HepG2 (cell line): ENCODE measurements around the gene SLC25A33. TPM values are rescaled to one million over a fixed set of nuclear protein-coding genes. Genes with fewer than 3 reads are reported as not detected.

ENCODE experiments used
- AGO1 ChIP-seq: fragments of 200-400 bp; formaldehyde crosslinking; IDR thresholded peaks from 2 replicates; pipeline ENCODE4 v1.6.1; 2017; ENCODE audit warnings: mild to moderate bottlenecking, low read depth, low read length, moderate library complexity; ENCODE audit not compliant: poor library complexity, severe bottlenecking
- AKAP8 ChIP-seq: sonication (generic); formaldehyde crosslinking; IDR thresholded peaks from 2 replicates; pipeline ENCODE4 v1.5.1; 2020; ENCODE audit warnings: mild to moderate bottlenecking, missing genetic modification reagents
- CBX5 ChIP-seq: sonication (generic); formaldehyde crosslinking; IDR thresholded peaks from 2 replicates; pipeline ENCODE4 v1.4.0; 2020; ENCODE audit warnings: missing genetic modification reagents, borderline replicate concordance
- CC2D1A ChIP-seq: sonication (generic); formaldehyde crosslinking; IDR thresholded peaks from 2 replicates; pipeline ENCODE4 v1.8.1; 2023; ENCODE audit warnings: mild to moderate bottlenecking, missing genetic modification reagents
- CEBPB ChIP-seq: IDR thresholded peaks from 2 replicates; pipeline ENCODE4 v1.6.1; 2011; ENCODE audit warnings: low read depth, low read length, improper control_type of control experiment, borderline replicate concordance
- DNMT3B ChIP-seq: conservative IDR thresholded peaks from 2 replicates; pipeline ENCODE4 v1.6.1; 2016; ENCODE audit warnings: missing biosample characterization, control low read depth
- ELF4 ChIP-seq: sonication (generic); formaldehyde crosslinking; IDR thresholded peaks from 2 replicates; pipeline ENCODE4 v1.5.0; 2020; ENCODE audit warnings: missing genetic modification reagents, mild to moderate bottlenecking, moderate library complexity, borderline replicate concordance
- FIP1L1 ChIP-seq: fragments of 200-400 bp; formaldehyde crosslinking; IDR thresholded peaks from 2 replicates; pipeline ENCODE4 v1.6.1; 2018; ENCODE audit warnings: low read depth, mild to moderate bottlenecking, low read length, moderate library complexity, borderline replicate concordance; ENCODE audit not compliant: insufficient read depth
- GLI4 ChIP-seq: sonication (generic); formaldehyde crosslinking; IDR thresholded peaks from 2 replicates; pipeline ENCODE4 v1.5.1; 2020; ENCODE audit warnings: missing genetic modification reagents, mild to moderate bottlenecking, moderate library complexity, borderline replicate concordance
- HMGA1 ChIP-seq: sonication (generic); formaldehyde crosslinking; conservative IDR thresholded peaks from 2 replicates; pipeline ENCODE4 v1.4.0; 2020; ENCODE audit warnings: missing genetic modification reagents
- JUNB ChIP-seq: sonication (generic); formaldehyde crosslinking; IDR thresholded peaks from 2 replicates; pipeline ENCODE4 v1.8.0; 2022; ENCODE audit warnings: missing genetic modification reagents, mild to moderate bottlenecking, borderline replicate concordance
- NKX3-1 ChIP-seq: sonication (generic); formaldehyde crosslinking; IDR thresholded peaks from 2 replicates; pipeline ENCODE4 v1.5.0; 2020; ENCODE audit warnings: missing genetic modification reagents
- RNF2 ChIP-seq: fragments of 450-650 bp; conservative IDR thresholded peaks from 2 replicates; pipeline ENCODE4 v1.6.1; 2016; ENCODE audit warnings: low read depth
- SCMH1 ChIP-seq: sonication (generic); formaldehyde crosslinking; IDR thresholded peaks from 2 replicates; pipeline ENCODE4 v1.9.0; 2021; ENCODE audit warnings: missing genetic modification reagents, mild to moderate bottlenecking, borderline replicate concordance
- SOX6 ChIP-seq, 2 experiments: fragments of 450-650 bp in 1 of 2; sonication (generic) in 1 of 2; formaldehyde crosslinking in 1 of 2; IDR thresholded peaks; 2 replicates each; pipeline versions ENCODE4 v1.4.0 to v1.6.1; 2017 to 2020; ENCODE audit warnings: antibody characterized with exemption in 1 of 2, mild to moderate bottlenecking in 1 of 2, missing genetic modification reagents in 1 of 2
- TEAD3 ChIP-seq: optimal IDR thresholded peaks from 2 replicates; pipeline ENCODE3; 2016; ENCODE audit warnings: borderline replicate concordance
- ZFP91 ChIP-seq: sonication (generic); formaldehyde crosslinking; IDR thresholded peaks from 2 replicates; pipeline ENCODE4 v1.9.0; 2022; ENCODE audit warnings: missing genetic modification reagents, mild to moderate bottlenecking, borderline replicate concordance
- ZNF253 ChIP-seq: sonication (generic); formaldehyde crosslinking; IDR thresholded peaks from 2 replicates; pipeline ENCODE4 v1.8.0; 2022; ENCODE audit warnings: mild to moderate bottlenecking, missing genetic modification reagents, borderline replicate concordance
- ZNF274 ChIP-seq: sonication (generic); formaldehyde crosslinking; IDR thresholded peaks from 2 replicates; pipeline ENCODE4 v1.5.1; 2020; ENCODE audit warnings: mild to moderate bottlenecking, missing genetic modification reagents
- ZNF33A ChIP-seq: sonication (generic); formaldehyde crosslinking; IDR thresholded peaks from 2 replicates; pipeline ENCODE4 v1.5.1; 2020; ENCODE audit warnings: missing genetic modification reagents, mild to moderate bottlenecking, moderate library complexity, borderline replicate concordance
- polyA plus RNA-seq, 8 experiments: library from polyadenylated mRNA; depleted of rRNA in 3 of 8; stranded (reverse) in 7 of 8; unstranded in 1 of 8; fragments of >200 nt; fragmentation: Illumina TruSeq in 4 of 8; extraction: Trizol in 4 of 8; gene quantifications; 2 replicates each; pipeline versions ENCODE4 v1.2.1 to v1.2.3, GENCODE V29; 2011 to 2016; ENCODE audit warnings: low read depth in 4 of 8, missing spikeins in 1 of 8, mixed read lengths in 1 of 8; ENCODE audit not compliant: insufficient read depth in 1 of 8
- total RNA-seq, 5 experiments: library from RNA; depleted of rRNA; stranded (reverse); fragments of >200 nt; fragmentation: Illumina TruSeq; extraction: Trizol; gene quantifications; 2 replicates each; pipeline ENCODE4 v1.2.3, GENCODE V29; 2016; ENCODE audit warnings: low read depth in 1 of 5
- TF ChIP-seq, protein P1 (sequence below): IDR thresholded peaks from 2 replicates; pipeline ENCODE4 v1.6.1; 2012; ENCODE audit warnings: low read depth, low read length, improper control_type of control experiment
- TF ChIP-seq, protein P2 (sequence below): sonication (generic); formaldehyde crosslinking; conservative IDR thresholded peaks from 2 replicates; pipeline ENCODE4 v1.4.0; 2020; ENCODE audit warnings: missing genetic modification reagents

The SLC25A33 gene
- total and polyA plus RNA-seq, 2 of the 13 experiments (the other 11 are each of a cell fraction or from before 2014, with no cell fraction given), result 15.4 to 50.3 TPM

DNA sequence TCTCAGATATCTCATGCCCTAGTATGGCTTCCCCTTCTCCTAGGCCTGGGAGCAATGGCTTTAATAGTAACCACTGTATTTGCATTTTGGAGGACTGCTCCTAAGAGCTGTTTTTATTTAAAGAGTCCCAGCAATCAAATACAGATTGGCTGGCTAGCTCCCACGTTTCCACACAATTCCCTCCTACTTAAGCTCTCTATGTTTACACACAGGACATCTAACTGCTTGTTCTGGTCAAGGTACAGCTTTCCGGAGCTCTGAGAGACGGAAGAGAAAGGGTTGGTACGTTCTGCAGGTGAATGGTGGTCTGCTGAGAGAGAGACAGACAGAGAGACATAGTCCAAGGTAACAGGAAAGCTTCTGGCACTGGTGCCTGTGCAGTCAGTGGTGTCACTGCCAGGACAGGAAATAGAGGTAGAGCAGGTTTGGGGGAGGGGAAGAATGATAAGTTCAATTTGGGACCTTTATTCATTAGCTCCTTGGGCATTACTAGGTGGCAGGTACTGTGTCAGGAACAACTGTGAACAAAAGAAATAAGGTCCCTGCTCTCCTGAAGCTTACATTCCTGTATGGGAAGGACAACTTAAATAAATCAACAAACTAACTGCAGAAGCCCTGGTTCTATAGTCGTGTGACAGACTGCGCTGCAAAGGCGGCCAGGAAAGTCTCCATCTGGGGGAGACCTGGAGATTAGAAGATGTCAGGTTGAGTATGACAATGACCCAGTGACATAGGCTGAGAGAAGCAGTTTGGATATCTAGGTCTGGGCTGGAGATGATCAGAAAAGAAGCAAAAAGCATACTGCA lies 1.2 kb upstream of the SLC25A33 start (continued):
- TF ChIP-seq ZNF33A, result no peak
- no peak for TF ChIP-seq ZNF253 (CRISPR knock-in tag)
- TF ChIP-seq HMGA1 (CRISPR knock-in tag), result no peak
- no peak for TF ChIP-seq SOX6 (IDR thresholded peaks at IDR 0.05)
- TF ChIP-seq SOX6 (CRISPR knock-in tag; IDR thresholded peaks at IDR 0.05), result peak; percentile 80
- TF ChIP-seq CBX5 (CRISPR knock-in tag), result peak; percentile 36; the same call in 1 of the 2 replicates
- no peak for TF ChIP-seq ELF4 (CRISPR knock-in tag)
- peak; percentile 69 for TF ChIP-seq TEAD3
- TF ChIP-seq FIP1L1, result no peak
- peak; percentile 52; the same call in 1 of the 2 replicates for TF ChIP-seq JUNB (CRISPR knock-in tag)
- TF ChIP-seq, protein P1, sequence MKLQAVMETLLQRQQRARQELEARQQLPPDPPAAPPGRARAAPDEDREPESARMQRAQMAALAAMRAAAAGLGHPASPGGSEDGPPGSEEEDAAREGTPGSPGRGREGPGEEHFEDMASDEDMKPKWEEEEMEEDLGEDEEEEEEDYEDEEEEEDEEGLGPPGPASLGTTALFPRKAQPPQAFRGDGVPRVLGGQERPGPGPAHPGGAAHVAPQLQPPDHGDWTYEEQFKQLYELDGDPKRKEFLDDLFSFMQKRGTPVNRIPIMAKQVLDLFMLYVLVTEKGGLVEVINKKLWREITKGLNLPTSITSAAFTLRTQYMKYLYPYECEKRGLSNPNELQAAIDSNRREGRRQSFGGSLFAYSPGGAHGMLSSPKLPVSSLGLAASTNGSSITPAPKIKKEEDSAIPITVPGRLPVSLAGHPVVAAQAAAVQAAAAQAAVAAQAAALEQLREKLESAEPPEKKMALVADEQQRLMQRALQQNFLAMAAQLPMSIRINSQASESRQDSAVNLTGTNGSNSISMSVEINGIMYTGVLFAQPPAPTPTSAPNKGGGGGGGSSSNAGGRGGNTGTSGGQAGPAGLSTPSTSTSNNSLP, result peak; percentile 89
- peak; percentile 73; the same call in 1 of the 2 replicates for TF ChIP-seq DNMT3B (CRISPR knock-in tag)
- TF ChIP-seq ZNF274, result no peak
- TF ChIP-seq AGO1, result no peak
- TF ChIP-seq CC2D1A (CRISPR knock-in tag), result 0 out of 2 replicates have a peak, but pooled peaks have one; percentile 50
- no peak for TF ChIP-seq GLI4 (CRISPR knock-in tag)
- no peak for TF ChIP-seq NKX3-1 (CRISPR knock-in tag)
- no peak for TF ChIP-seq RNF2
- TF ChIP-seq CEBPB, result no peak
- TF ChIP-seq, protein P2, sequence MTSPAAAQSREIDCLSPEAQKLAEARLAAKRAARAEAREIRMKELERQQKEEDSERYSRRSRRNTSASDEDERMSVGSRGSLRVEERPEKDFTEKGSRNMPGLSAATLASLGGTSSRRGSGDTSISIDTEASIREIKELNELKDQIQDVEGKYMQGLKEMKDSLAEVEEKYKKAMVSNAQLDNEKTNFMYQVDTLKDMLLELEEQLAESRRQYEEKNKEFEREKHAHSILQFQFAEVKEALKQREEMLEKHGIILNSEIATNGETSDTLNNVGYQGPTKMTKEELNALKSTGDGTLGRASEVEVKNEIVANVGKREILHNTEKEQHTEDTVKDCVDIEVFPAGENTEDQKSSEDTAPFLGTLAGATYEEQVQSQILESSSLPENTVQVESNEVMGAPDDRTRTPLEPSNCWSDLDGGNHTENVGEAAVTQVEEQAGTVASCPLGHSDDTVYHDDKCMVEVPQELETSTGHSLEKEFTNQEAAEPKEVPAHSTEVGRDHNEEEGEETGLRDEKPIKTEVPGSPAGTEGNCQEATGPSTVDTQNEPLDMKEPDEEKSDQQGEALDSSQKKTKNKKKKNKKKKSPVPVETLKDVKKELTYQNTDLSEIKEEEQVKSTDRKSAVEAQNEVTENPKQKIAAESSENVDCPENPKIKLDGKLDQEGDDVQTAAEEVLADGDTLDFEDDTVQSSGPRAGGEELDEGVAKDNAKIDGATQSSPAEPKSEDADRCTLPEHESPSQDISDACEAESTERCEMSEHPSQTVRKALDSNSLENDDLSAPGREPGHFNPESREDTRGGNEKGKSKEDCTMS (CRISPR knock-in tag), result peak; percentile 21; the same call in 1 of the 2 replicates
- TF ChIP-seq SCMH1 (CRISPR knock-in tag), result no peak
- no peak for TF ChIP-seq AKAP8 (CRISPR knock-in tag)
- TF ChIP-seq ZFP91 (CRISPR knock-in tag), result no peak; the same call in 1 of the 2 replicates
